NCI-H1694 treated with DMSO at 0.1 percent for 48 hours (cell line): ENCODE results near the gene FIS1.

Experiments used
- DNase-seq: peaks from one replicate; lab custom pipeline; 2025; lab: John Stamatoyannopoulos, UW

FIS1 gene

DNA sequence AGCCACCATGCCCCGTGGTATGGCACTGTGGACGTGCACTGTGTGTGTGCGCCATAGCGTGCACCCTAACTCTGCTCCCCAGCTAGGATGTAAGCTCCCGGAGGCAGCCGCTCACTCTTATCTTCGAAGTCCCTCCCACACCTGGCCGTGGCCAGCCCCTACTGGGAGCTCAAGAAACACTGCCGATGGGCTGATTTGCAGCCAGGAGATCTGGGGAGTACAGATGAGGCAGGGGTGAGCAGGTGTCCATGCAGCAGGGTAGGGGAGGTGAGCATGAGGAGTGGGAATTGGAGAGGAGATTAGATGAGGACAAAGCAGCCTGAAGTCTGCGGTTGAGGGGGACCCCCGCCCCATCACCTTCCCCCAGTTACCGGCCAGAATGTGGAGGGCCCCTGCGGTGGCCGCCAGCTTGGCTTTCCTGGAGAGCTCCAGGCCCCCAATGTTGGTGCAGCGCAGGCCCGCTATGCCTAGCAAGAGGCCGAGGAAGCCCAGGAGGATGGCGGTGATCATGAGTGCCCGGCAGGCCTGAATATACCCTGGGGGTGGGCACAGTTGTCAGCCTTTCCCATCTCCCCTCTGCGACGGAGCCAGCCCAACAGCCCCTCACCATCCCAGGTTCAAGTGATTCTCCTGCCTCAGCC is 10.9 kb downstream of the FIS1 start:
- no peak for DNase-seq

DNA sequence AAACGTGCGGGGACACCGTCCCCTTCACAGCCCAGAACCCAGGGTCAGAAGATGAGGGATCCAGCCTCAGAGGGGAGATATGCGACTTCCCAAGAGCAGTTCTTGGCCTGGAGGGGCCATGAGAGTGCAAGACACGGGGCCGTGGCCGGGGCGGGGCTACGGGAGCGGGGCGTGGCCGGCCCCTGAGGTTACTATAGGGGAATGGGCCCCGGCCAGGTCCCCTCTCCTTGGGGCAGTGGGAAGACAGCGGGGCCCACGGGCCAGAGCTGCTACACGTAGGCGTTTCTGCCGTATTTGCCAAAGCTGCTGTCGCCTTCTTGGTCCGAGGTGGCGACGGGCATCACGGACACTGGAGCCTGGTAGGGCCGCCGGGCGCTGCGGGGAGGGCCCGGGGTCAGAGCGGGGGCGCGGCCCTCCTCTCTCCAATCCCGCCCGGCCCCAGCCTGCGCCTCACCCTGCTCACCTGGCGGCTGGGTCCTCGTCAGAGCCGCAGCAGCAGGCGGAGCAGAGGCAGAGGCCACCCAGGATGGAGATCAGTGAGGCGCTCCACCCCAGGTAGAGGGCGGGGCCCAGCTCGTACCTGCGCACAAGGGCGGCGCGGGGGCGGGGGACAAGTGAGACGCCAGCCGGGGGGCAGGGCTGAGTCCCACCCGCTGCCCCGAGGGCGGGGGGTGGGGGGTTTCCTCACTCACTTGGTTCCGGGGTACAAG is 12.6 kb downstream of the FIS1 start:
- DNase-seq: no peak

DNA sequence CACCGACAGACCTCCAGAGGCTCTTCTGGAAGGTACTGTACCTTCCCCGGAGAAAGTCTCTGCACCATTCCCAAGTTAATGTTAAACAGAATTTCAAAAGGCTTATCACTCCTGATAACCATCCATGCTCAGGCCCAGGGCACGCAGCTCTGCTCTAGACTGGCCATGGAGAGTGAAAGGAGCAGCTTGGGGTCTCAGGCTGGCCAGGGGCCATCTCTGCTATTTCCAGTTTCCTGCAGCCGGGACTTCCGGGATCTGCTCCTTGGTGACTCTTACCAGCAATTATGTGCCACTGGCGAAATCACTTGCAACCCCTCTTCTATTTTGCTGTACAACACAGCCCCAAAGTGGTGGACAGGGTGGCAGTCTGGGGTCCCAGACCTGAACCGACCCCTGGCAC is 13.2 kb downstream of the FIS1 start:
- no peak for DNase-seq

DNA sequence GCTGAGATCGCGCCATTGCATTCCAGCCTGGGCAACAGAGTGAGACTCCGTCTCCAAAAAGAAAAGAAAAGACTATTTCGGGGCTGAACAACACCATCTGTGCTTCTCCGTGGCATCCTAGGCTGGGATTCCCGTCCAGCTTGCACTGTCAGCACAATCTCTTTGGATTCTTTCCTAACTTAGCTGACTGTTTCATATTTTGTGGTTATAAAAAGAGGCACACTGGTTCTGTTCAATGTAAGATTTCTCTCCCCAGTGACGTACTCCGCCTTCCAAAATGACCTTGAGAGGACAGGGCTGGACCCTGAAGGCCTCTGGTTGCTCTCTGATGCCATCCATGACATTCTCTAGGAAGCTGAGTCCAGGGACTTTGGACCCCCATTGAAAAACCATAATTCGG is 18.2 kb downstream of the FIS1 start:
- DNase-seq: no peak

DNA sequence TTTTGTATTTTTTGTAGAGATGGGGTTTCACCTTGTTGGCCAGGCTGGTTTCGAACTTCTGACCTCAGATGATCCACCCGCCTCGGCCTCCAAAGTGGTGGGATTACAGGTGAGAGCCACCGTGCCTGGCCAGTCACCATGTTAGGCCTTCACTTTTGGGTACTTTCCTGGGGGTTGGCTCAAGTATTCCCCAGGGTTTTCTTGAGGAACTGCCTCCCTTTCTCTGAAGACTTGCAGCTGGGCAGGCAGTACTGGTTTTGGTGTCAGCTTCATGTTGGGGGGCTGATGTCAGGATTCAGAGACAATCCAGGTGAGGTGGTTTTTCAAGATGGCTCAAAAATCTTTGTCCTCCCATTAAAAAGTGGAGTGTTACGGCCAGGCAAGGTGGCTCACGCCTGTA is 19.2 kb downstream of the FIS1 start:
- no peak for DNase-seq

DNA sequence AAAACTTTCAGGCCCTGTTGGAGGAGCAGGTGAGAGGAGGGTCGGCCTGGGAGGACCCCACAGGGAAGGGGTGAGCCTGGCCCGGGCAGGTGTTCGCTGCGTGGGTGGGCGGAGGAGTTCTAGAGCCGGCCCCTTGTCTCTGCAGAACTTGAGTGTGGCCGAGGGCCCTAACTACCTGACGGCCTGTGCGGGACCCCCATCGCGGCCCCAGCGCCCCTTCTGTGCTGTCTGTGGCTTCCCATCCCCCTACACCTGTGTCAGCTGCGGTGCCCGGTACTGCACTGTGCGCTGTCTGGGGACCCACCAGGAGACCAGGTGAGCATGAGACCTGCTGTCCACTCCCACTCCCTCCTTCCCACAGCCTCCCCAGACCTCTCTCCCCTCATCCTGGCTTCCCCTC is 21.4 kb downstream of the FIS1 start:
- no peak for DNase-seq

DNA sequence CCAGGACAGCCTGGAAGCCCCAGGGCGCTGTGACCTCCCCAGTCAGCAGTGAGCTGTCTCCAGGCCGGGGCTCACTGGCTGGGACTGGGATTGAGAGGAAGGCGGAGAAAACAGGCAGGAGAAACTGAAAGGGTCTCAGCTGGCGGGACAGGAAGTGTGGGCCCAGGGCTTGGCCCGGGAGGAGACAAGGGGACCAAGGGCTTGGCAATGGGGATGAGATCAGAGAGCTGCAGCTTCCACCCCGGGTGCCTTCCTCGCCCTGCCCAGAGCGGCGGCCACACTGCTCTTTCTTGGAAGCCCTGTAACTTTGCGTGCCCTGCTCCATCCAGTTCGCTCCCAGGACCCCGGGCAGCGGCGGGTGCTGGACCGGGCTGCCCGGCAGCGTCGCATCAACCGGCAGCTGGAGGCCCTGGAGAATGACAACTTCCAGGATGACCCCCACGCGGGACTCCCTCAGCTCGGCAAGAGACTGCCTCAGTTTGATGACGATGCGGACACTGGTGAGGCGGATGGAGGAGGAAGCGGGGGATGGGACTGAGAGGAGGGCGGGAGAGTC is 22.5 kb downstream of the FIS1 start:
- no peak for DNase-seq

DNA sequence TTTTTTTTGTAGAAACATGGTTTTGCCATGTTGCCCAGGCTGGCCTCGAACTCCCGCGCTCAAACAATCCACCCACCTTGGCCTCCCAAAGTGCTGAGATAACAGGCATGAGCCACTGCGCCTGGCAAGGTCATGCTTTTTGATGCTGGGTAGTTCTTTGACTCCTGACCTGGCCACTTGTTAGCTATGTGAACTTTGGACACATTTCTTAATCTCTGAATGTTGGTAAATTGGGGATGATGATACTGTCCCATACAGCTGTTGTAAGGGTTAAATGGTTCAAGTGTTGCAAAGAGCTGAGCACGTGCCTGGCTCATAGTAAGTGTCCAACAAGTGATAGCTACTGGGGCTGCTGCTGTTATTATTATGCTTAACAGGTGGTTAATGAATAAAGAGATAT is 24.6 kb downstream of the FIS1 start:
- DNase-seq: no peak

DNA sequence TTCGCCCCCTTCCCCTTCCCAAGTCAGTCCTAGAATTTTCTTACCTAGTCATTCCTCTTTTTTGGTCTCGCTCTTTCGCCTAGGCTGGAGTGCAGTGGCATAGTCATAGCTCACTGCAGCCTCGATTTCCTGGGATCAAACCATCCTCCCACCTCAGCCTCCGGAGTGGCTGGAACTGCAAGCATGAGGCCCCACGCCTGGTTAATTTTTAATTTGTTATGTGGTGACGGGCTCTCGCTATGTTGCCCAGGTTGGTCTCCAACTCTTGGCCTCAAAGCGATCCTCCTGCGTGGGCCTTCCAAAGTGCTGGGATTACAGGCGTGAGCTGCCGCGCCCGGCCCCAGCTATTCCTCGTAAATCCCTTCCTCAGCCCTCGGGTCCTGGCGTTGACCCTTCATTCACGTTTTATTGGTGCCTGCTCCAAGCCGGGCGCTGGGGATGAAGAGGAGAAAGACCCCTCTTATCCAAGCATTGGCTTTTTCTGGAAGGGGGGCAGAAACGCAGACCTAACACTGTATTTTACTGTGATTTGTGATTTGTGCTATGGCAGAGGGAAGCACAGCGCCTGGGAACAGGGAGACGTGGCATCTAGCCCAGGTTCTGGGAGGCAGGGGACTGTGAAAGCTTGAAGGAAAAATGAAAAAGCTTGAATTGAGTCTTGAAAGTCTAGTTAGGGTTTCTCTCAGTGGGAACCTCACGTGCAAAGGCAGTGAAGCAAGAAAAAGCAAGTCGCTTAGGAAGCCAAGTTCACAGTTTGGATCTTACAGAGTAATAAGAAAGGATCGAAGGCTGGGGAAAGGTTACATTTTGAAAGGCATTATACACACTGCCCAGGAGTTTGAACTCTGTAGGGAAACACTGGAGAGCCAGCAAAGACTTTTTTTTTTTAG is 26.4 kb downstream of the FIS1 start:
- DNase-seq: no peak

DNA sequence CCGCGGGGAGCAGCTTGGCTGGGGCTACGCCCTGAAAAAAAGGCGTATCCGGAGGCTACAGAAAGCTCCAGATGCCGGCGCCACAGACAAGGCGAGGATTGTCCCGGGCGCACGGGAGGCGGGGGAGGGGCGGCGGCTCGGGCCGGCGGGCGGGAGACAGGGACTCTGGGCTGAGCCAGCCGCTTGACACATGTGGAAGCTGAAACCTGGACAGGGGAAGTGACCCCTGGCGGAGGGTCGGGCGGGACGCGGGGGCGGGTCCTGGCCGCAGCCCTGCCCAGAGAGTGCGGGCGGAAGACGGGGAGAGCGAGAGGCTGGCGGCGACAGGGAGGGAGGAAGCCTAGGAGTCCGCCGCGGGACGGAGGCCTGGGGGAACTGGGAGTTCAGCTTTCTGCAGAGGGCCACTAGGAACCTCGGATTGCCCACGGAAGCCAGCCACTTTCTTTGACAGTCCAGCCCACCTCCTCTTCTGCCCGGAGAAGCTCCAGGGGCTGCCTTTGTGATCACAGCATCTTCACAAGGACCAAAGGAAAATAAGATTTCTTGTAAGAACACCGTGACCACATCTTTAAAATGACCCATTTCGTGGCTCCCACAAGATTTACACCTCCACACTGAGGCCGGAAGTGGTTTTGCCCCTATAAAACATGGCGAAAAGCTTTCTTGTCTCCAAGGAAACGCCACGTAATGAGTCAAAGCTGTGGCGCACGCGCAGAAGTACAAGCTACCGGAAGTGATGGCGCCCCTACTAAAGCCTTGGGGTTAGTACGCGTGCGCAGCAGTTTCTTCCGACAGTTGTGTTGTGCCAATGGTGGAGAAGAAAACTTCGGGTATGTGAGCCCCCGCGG is 27.3 kb downstream of the FIS1 start, which contains the start of the genes PLOD3 and ZNHIT1:
Gene PLOD3 (minus strand): TSS at position 194 of the 848 bp plus-strand sequence. CDS start 307 bp downstream, outside the sequence.
Gene ZNHIT1 (plus strand): TSS at position 778 of the 848 bp plus-strand sequence. CDS start 31 bp downstream, at position 809.
- peak; percentile 98 for DNase-seq

DNA sequence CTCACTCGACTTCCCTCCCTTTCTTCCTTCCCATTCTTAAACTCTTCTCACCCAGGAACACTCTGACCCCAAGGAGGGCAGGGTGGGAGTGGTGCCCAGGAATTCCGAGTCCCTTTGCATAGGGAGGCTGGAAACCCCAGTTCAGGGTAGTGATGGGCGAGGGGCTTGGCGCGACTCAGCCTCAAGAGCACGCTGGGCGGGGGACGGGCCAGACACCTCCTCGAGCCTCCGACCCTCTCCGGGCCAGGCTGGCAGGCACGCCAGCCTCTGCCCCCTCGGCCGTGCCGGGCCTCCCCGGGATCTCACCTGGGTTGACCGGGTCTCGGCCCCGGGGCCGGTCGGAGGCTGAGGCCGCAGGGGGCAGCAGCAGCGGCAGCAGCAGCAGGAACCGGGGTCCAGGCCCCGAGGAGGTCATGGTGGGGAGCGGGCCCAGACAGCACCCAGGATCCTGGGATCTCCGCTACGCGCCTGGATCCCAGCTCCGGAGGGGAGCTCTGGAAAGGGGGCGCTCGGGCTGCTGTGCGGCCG is 28.0 kb downstream of the FIS1 start:
- no peak for DNase-seq

DNA sequence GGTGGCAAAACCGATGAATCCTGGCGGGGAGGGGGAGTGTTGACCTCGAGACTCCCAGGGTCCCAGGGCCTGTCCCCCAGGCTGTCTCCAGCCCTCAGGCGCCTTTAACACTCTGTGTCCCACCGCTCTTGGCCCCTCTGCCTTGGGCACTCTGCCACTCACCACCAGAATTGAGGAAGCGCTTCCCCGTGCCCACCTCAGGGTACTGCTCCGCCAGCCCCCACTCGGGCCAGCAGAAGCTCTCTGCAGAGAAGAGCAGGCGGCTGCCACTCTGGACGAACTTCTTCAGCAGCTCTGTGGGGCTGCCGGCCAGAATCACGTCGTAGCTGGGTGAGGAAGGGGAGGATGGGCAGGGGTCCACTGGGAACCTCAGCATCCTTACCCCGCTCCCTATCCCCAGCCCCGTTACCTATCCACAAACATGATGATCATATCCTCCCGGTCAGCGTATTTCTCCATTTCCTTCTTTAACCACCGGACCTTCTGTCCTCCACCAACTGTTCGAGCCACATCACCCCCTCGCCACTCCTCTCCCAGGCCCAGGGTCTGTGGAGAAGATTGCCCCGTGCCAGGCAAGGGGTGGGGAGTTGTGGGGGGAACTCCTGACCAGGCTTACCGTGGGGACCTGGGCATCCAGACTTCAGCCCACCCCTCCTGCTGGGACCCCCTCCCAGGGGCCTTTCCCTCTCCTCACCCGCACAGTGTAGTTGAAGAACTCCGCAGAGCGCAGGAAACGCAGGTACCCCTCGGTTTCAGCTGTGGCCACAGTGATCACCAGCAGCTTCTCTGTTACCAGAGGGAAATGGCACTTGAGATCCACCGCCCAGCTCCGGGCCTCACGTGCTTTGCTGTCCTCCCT is 28.7 kb downstream of the FIS1 start:
- no peak for DNase-seq

DNA sequence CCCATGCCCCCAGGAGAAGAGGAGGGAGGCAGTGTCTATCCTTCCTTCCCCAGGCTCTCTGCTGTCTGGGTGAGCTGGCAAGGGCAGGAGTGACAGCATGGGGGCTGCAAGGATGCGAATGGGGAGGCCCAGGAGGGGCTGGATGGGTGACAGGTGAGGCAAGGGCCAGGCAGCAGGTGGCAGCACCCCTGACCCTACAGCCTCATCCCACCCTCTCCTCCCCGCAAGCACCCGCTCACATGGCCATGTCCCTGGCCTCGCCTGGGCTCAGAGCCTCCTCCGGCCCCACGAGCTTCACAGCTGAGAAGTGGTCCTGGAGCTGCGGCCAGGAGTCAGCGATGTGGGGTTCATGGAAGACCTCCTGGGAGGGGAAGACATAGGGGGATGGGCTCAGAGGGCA is 32.9 kb downstream of the FIS1 start:
- no peak for DNase-seq

DNA sequence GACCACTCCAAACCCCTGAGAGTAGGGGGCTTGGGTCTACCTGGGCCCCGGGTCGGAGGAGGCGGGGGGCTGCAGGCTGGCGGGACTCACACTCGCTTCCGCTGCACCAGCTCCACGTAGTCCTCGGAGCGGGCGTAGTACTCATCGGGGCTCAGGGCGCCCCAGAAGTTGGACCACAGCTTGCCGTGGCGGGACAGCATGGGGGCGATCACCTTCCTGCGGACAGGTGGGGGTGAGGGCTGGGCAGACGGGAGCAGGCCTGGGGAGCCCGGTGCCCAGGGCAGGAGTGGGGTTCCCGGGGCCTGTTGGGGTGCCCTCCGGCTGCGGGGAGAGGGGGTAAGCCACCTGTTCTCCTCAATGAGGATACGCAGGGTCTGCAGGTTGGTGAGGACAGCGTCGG is 33.4 kb downstream of the FIS1 start:
- no peak for DNase-seq

DNA sequence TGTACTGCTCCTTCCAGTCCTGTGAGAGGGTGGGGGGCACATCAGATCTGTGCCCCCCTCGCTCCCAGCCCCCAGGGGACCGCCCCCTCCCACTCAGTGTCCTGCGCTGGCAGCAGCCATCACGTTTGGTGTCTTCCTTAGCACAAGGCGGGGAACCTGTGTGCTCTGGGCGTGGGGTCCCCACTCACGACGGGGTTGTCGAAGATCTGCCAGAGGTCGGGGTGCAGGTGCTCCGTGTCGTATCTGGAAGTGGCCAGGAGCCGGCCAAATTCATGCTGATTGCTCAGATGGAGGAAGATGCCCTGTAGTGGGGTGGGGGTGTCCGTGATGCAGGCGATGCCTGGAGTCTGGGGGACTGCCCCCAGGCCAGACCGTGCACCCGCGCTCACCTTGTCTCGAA is 34.7 kb downstream of the FIS1 start:
- no peak for DNase-seq

DNA sequence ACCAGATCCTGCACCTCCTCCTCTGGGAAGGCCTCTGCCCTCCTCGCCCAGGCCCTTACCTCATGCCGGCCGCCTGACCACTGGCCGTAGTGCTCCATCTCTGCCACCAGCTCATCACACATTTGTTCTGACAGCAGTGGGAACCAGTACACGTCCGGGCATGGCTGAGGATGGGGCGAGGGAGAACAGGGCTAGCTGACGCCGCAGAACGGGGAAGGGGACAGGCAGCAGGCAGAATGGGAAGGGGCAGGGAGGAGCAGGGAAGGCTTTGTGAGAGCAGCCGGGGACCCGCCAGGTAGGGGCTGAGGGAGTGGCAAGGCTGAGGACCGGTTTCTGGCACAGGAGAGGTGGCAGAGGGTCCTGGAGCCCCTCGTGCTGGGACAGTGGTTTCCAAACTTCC is 36.1 kb downstream of the FIS1 start:
- no peak for DNase-seq

DNA sequence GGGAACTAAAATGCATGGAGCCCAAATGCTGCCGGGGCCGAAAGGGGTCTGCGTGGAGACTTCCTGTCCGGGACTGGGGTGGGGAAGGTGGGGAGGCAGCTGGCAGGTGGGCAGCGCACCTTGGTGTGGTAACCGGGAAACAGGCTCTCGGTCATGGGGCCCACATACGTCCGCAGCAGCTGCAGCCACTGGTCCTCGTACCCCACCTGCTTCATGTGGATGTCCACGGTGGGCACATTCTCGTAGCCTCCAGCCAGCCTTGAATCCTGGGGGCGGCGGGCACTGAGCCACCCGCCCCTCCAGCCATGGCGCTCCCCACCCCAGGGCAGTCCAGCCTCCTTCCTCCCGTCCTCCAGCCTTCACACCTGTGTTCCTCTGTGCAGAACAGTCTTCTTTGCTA is 37.4 kb downstream of the FIS1 start:
- no peak for DNase-seq

DNA sequence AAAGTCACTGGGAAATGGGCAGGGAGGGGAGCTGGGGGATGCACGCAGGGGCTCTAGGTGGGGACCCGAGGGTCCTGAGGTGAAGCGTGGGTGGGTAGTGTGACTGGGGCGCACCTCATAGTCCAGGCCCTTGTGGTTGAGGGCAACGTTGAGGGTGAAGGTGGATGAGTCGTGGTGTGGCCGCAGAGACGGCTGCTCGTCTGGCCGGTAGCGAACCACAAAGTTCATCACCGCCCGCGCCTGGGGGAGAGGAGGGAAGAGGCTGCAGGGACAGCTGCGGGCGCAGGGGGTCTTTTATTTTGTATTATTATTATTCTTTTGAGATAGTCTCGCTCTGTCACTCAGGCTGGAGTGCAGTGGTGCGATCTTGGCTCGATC is 38.2 kb downstream of the FIS1 start:
- no peak for DNase-seq

DNA sequence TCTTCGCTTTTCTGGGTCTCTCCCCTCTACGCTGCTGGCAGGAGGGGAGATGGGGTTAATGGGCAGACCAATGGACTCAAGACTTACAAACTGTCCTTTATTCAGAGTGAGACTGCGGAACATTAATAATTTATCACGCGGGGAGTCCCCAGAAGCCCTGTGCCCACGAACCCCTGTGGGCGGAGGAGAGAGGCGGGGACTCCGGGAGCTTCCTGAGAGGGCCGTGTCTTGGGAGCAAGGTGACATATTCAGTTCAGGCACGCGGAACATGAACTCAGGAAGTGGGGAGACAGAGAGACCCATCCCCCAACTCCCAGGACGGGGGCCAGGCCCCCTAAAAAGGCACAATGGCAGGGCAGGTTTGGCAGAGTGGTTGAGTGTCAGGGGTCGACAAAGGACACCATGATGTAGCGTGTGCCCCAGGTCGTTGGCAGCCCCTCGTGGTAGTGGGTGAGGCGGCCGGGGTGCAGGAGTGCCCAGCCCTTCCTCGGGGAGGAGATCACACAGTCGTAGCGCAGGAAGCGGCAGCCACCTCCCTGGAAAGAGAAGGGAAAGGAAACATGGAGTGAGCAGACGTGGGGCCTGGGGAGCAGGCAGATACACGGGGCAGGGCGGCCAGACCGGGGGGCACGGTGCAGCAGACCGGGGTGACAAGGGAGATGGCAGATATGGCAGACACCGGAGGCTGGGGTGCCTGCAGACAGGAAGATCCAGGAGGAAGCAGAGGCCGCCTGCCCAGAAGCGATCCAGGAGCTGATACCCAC is 38.8 kb downstream of the FIS1 start:
- no peak for DNase-seq
